Liver (tissue), 3 donors: ENCODE results near the gene ARHGAP10.

Experiments
- CTCF ChIP-seq: fragments of 150-350 bp; IDR thresholded peaks from 2 replicates; pipeline ENCODE4 v1.5.1; 2017; ENCODE audit warnings: improper control_type of control experiment, low read depth, low read length; ENCODE audit not compliant: missing input control
- EGR1 ChIP-seq, 2 donors: IDR thresholded peaks; 2 replicates each; pipeline ENCODE4 v1.6.1; 2016 to 2018; ENCODE audit warnings: antibody characterized with exemption in 2 of 2, low read depth in 2 of 2
- FOXA1 ChIP-seq: IDR thresholded peaks from 2 replicates; pipeline ENCODE4 v1.6.1; 2016; ENCODE audit warnings: antibody characterized with exemption
- GABPA ChIP-seq, 2 donors: IDR thresholded peaks in 1 of 2; conservative IDR thresholded peaks in 1 of 2; 2 replicates each; pipeline ENCODE4 v1.6.1; 2016; ENCODE audit warnings: antibody characterized with exemption in 2 of 2, mild to moderate bottlenecking in 1 of 2, moderate library complexity in 1 of 2
- JUND ChIP-seq, 2 donors: IDR thresholded peaks; 2 replicates each; pipeline ENCODE4 v1.6.1; 2016; ENCODE audit warnings: antibody characterized with exemption in 2 of 2
- TAF1 ChIP-seq: conservative IDR thresholded peaks from 2 replicates; pipeline ENCODE4 v1.6.1; 2016; ENCODE audit warnings: antibody characterized with exemption, mild to moderate bottlenecking
- YY1 ChIP-seq: IDR thresholded peaks from 2 replicates; pipeline ENCODE4 v1.6.1; 2016; ENCODE audit warnings: antibody characterized with exemption, mild to moderate bottlenecking
- TF ChIP-seq, protein P1 (sequence below): IDR thresholded peaks from 2 replicates; pipeline ENCODE4 v1.6.1; 2016; ENCODE audit warnings: antibody characterized with exemption, mild to moderate bottlenecking
- TF ChIP-seq, protein P2 (sequence below): IDR thresholded peaks from 2 replicates; pipeline ENCODE4 v1.6.1; 2016; ENCODE audit warnings: antibody characterized with exemption
- donor health status: healthy.
- donor health status: healthy.

DNA sequence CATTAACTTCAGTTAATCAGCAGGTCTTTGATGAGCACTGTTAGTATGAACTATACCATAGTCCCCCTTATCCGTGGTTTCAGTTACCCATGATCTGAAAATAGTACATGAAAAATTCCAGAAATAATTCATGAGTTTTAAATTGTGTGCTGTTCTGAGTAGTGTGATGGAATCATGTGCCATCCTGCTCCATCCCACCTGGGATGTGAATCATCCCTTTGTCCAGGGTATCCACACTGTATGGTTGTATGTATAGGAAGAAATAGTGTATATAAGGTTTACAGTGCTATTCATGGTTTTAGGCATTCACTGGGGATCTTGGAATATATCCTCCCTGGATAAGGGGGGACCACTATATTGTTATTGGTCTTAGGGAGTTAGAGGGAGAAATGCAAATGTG, 24.5 kb downstream of the ARHGAP10 start:
- TF ChIP-seq CTCF: no peak
- TF ChIP-seq, protein P1, sequence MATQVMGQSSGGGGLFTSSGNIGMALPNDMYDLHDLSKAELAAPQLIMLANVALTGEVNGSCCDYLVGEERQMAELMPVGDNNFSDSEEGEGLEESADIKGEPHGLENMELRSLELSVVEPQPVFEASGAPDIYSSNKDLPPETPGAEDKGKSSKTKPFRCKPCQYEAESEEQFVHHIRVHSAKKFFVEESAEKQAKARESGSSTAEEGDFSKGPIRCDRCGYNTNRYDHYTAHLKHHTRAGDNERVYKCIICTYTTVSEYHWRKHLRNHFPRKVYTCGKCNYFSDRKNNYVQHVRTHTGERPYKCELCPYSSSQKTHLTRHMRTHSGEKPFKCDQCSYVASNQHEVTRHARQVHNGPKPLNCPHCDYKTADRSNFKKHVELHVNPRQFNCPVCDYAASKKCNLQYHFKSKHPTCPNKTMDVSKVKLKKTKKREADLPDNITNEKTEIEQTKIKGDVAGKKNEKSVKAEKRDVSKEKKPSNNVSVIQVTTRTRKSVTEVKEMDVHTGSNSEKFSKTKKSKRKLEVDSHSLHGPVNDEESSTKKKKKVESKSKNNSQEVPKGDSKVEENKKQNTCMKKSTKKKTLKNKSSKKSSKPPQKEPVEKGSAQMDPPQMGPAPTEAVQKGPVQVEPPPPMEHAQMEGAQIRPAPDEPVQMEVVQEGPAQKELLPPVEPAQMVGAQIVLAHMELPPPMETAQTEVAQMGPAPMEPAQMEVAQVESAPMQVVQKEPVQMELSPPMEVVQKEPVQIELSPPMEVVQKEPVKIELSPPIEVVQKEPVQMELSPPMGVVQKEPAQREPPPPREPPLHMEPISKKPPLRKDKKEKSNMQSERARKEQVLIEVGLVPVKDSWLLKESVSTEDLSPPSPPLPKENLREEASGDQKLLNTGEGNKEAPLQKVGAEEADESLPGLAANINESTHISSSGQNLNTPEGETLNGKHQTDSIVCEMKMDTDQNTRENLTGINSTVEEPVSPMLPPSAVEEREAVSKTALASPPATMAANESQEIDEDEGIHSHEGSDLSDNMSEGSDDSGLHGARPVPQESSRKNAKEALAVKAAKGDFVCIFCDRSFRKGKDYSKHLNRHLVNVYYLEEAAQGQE: no peak
- TF ChIP-seq TAF1: no peak
- TF ChIP-seq, protein P2, sequence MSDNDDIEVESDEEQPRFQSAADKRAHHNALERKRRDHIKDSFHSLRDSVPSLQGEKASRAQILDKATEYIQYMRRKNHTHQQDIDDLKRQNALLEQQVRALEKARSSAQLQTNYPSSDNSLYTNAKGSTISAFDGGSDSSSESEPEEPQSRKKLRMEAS: no peak
- TF ChIP-seq EGR1 (IDR thresholded peaks at IDR 0.05; ENCODE audit: low read depth in 2 of 2): no peak
- no peak for TF ChIP-seq GABPA (IDR thresholded peaks at IDR 0.05 in 1 of 2, conservative IDR thresholded peaks at IDR 0.05 in 1 of 2)
- TF ChIP-seq JUND (IDR thresholded peaks at IDR 0.05): no peak
- TF ChIP-seq YY1: no peak
- TF ChIP-seq FOXA1: no peak
